Measurements from ENCODE around the gene SLFN11. TPM values are rescaled to one million over a fixed set of nuclear protein-coding genes. Genes with fewer than 3 reads are reported as not detected.

SLFN11 gene
- total and polyA plus RNA-seq, 2 experiments from 2014 or later = not detected

GRCh38 chr17:35416659-35417058 is 43.2 kb upstream of the SLFN11 start:
- Mint-ChIP-seq H3K4me1 (no peaks in the 10 kb centered on the region), H3K36me3 (ENCODE audit: low read depth) (peaks cover 8% of the 10 kb centered on the region; the same call in 1 of the 3 replicates), H3K9me3 (no peaks in the 10 kb centered on the region), H3K27me3 (ENCODE audit: insufficient read depth, low read depth, poor library complexity) (peaks cover 4% of the 10 kb centered on the region), H3K4me3 (no peak overlapping the region), H3K27ac (no peak overlapping the region)
- Histone ChIP-seq H3K79me2 (replicated peaks; ENCODE audit: insufficient read depth) (no peaks in the 10 kb centered on the region), H3K27ac (ENCODE audit: low read depth) (no peak overlapping the region), H3K4me3 (no peak overlapping the region), H3K27me3 (ENCODE audit: insufficient read depth) (no peaks in the 10 kb centered on the region), H3K36me3 (ENCODE audit: insufficient read depth) (no peaks in the 10 kb centered on the region), H2AFZ (no peak overlapping the region), H4K20me1 (replicated peaks; ENCODE audit: insufficient read depth) (no peaks in the 10 kb centered on the region), H3K4me2 (no peak overlapping the region), H3K4me1 (ENCODE audit: insufficient read depth) (no peaks in the 10 kb centered on the region), H3F3A (replicated peaks; ENCODE audit: low read depth) (no peaks in the 10 kb centered on the region), H3K9me2 (ENCODE audit: insufficient read depth) (no peaks in the 10 kb centered on the region)
- ATAC-seq = no peak
- TF ChIP-seq ZNF331 (CRISPR knock-in tag; IDR thresholded peaks at IDR 0.05; ENCODE audit: low read depth) (no peak), CTCF (conservative IDR thresholded peaks at IDR 0.05; ENCODE audit: low read depth in 2 of 2) (no peak), NANOG (IDR thresholded peaks at IDR 0.05; ENCODE audit: borderline replicate concordance) (no peak), CREB1 (CRISPR knock-in tag; IDR thresholded peaks at IDR 0.05; ENCODE audit: low read depth) (no peak), JUNB (IDR thresholded peaks at IDR 0.05; ENCODE audit: unreplicated experiment) (no peak), EZH2phosphoT487 (IDR thresholded peaks at IDR 0.05; ENCODE audit: unreplicated experiment) (no peak), STAT1 (IDR thresholded peaks at IDR 0.05; ENCODE audit: unreplicated experiment) (no peak), ZNF114 (CRISPR knock-in tag; IDR thresholded peaks at IDR 0.05) (no peak), EZH2 (IDR thresholded peaks at IDR 0.05; ENCODE audit: low read depth, unreplicated experiment) (no peak), POLR2AphosphoS5 (IDR thresholded peaks at IDR 0.05; ENCODE audit: low read depth) (no peak), ETS1 (IDR thresholded peaks at IDR 0.05) (no peak)
- TF ChIP-seq, protein P1, sequence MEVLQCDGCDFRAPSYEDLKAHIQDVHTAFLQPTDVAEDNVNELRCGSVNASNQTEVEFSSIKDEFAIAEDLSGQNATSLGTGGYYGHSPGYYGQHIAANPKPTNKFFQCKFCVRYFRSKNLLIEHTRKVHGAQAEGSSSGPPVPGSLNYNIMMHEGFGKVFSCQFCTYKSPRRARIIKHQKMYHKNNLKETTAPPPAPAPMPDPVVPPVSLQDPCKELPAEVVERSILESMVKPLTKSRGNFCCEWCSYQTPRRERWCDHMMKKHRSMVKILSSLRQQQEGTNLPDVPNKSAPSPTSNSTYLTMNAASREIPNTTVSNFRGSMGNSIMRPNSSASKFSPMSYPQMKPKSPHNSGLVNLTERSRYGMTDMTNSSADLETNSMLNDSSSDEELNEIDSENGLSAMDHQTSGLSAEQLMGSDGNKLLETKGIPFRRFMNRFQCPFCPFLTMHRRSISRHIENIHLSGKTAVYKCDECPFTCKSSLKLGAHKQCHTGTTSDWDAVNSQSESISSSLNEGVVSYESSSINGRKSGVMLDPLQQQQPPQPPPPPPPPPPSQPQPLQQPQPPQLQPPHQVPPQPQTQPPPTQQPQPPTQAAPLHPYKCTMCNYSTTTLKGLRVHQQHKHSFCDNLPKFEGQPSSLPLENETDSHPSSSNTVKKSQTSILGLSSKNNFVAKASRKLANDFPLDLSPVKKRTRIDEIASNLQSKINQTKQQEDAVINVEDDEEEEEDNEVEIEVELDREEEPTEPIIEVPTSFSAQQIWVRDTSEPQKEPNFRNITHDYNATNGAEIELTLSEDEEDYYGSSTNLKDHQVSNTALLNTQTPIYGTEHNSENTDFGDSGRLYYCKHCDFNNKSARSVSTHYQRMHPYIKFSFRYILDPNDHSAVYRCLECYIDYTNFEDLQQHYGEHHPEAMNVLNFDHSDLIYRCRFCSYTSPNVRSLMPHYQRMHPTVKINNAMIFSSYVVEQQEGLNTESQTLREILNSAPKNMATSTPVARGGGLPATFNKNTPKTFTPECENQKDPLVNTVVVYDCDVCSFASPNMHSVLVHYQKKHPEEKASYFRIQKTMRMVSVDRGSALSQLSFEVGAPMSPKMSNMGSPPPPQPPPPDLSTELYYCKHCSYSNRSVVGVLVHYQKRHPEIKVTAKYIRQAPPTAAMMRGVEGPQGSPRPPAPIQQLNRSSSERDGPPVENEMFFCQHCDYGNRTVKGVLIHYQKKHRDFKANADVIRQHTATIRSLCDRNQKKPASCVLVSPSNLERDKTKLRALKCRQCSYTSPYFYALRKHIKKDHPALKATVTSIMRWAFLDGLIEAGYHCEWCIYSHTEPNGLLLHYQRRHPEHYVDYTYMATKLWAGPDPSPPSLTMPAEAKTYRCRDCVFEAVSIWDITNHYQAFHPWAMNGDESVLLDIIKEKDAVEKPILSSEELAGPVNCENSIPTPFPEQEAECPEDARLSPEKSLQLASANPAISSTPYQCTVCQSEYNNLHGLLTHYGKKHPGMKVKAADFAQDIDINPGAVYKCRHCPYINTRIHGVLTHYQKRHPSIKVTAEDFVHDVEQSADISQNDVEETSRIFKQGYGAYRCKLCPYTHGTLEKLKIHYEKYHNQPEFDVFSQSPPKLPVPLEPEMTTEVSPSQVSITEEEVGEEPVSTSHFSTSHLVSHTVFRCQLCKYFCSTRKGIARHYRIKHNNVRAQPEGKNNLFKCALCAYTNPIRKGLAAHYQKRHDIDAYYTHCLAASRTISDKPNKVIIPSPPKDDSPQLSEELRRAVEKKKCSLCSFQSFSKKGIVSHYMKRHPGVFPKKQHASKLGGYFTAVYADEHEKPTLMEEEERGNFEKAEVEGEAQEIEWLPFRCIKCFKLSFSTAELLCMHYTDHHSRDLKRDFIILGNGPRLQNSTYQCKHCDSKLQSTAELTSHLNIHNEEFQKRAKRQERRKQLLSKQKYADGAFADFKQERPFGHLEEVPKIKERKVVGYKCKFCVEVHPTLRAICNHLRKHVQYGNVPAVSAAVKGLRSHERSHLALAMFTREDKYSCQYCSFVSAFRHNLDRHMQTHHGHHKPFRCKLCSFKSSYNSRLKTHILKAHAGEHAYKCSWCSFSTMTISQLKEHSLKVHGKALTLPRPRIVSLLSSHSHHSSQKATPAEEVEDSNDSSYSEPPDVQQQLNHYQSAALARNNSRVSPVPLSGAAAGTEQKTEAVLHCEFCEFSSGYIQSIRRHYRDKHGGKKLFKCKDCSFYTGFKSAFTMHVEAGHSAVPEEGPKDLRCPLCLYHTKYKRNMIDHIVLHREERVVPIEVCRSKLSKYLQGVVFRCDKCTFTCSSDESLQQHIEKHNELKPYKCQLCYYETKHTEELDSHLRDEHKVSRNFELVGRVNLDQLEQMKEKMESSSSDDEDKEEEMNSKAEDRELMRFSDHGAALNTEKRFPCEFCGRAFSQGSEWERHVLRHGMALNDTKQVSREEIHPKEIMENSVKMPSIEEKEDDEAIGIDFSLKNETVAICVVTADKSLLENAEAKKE (CRISPR knock-in tag; IDR thresholded peaks at IDR 0.05) = no peak
- TF ChIP-seq, protein P2, sequence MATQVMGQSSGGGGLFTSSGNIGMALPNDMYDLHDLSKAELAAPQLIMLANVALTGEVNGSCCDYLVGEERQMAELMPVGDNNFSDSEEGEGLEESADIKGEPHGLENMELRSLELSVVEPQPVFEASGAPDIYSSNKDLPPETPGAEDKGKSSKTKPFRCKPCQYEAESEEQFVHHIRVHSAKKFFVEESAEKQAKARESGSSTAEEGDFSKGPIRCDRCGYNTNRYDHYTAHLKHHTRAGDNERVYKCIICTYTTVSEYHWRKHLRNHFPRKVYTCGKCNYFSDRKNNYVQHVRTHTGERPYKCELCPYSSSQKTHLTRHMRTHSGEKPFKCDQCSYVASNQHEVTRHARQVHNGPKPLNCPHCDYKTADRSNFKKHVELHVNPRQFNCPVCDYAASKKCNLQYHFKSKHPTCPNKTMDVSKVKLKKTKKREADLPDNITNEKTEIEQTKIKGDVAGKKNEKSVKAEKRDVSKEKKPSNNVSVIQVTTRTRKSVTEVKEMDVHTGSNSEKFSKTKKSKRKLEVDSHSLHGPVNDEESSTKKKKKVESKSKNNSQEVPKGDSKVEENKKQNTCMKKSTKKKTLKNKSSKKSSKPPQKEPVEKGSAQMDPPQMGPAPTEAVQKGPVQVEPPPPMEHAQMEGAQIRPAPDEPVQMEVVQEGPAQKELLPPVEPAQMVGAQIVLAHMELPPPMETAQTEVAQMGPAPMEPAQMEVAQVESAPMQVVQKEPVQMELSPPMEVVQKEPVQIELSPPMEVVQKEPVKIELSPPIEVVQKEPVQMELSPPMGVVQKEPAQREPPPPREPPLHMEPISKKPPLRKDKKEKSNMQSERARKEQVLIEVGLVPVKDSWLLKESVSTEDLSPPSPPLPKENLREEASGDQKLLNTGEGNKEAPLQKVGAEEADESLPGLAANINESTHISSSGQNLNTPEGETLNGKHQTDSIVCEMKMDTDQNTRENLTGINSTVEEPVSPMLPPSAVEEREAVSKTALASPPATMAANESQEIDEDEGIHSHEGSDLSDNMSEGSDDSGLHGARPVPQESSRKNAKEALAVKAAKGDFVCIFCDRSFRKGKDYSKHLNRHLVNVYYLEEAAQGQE (IDR thresholded peaks at IDR 0.05; ENCODE audit: unreplicated experiment) = no peak
- no peak for DNase-seq (ENCODE audit: low spot score)

Data from GM23338 (cell line).